ENCODE measurements around the gene PROK2.

GRCh38 chr3:71725271-71725991 is 59.5 kb downstream of the PROK2 start, which contains the start of gene EIF4E3:
- TF ChIP-seq EZH2 (IDR thresholded peaks at IDR 0.05; ENCODE audit: insufficient read depth, low read length), result no peak
- no peak for TF ChIP-seq CTCF (IDR thresholded peaks at IDR 0.05; ENCODE audit: insufficient read depth, low read depth, low read length)

All from astrocyte (in vitro differentiated cells and primary cell).